Tibial artery (tissue), 4 donors: ENCODE data around the gene SHISA9.

ENCODE experiments used
- DNase-seq, 2 donors: peaks; one replicate each; pipeline ENCODE4 v3.0.0-alpha.2; 2019
- H3K27ac ChIP-seq, 2 donors: fragments of 200-600 bp; sonication (generic) in 1 of 2; 1 replicate in 1 of 2; 2 replicates in 1 of 2; pipeline ENCODE4 v1.5.1; 2018 to 2019; ENCODE audit warnings: mild to moderate bottlenecking in 1 of 2
- H3K27me3 ChIP-seq, 2 donors: fragments of 200-600 bp; sonication (generic) in 1 of 2; one replicate each; pipeline versions ENCODE4 v1.5.1 to v1.6.0; 2016 to 2019
- H3K36me3 ChIP-seq, 3 donors: fragments of 200-600 bp; sonication (generic) in 2 of 3; one replicate each; pipeline ENCODE4 v1.5.1; 2016 to 2019; ENCODE audit warnings: mild to moderate bottlenecking in 2 of 3
- H3K4me1 ChIP-seq, 4 donors: fragments of 200-600 bp; sonication (generic) in 2 of 4; 1 replicate in 3 of 4; 2 replicates in 1 of 4; pipeline ENCODE4 v1.5.1; 2016 to 2019
- H3K4me3 ChIP-seq, 2 donors: fragments of 200-600 bp; sonication (generic) in 1 of 2; 1 replicate in 1 of 2; 2 replicates in 1 of 2; pipeline ENCODE4 v1.5.1; 2018 to 2019; ENCODE audit warnings: mild to moderate bottlenecking in 2 of 2
- H3K9me3 ChIP-seq, 3 donors: fragments of 200-600 bp; sonication (generic) in 1 of 3; one replicate each; pipeline ENCODE4 v1.5.1; 2016 to 2019
- CTCF ChIP-seq, 2 experiments: fragments of 200-600 bp in 1 of 2; fragments of 450-650 bp in 1 of 2; IDR thresholded peaks; one replicate each; pipeline ENCODE4 v1.5.1; 2017 to 2019; ENCODE audit warnings: antibody characterized with exemption in 2 of 2, mild to moderate bottlenecking in 1 of 2, moderate library complexity in 1 of 2
- intact Hi-C: fragments of 100-400 bp; cut with DNase I; formaldehyde crosslinking; loops from one replicate; pipeline ENCODE4 v1.15.0; 2023; ENCODE audit warnings: low total_unique reads

SHISA9 gene

GRCh38 chr16:13130586-13130985 lies 229.2 kb downstream of the SHISA9 start:
- no peak for DNase-seq
- intact Hi-C loops: no loop called here
- H3K27ac ChIP-seq: no peak overlapping the region
- no peaks in the 10 kb centered on the region for H3K4me1 ChIP-seq
- no peak for TF ChIP-seq CTCF (IDR thresholded peaks at IDR 0.05)
- H3K9me3 ChIP-seq: no peaks in the 10 kb centered on the region
- no peak overlapping the region for H3K4me3 ChIP-seq
- no peaks in the 10 kb centered on the region for H3K36me3 ChIP-seq
- no peaks in the 10 kb centered on the region for H3K27me3 ChIP-seq

DNA sequence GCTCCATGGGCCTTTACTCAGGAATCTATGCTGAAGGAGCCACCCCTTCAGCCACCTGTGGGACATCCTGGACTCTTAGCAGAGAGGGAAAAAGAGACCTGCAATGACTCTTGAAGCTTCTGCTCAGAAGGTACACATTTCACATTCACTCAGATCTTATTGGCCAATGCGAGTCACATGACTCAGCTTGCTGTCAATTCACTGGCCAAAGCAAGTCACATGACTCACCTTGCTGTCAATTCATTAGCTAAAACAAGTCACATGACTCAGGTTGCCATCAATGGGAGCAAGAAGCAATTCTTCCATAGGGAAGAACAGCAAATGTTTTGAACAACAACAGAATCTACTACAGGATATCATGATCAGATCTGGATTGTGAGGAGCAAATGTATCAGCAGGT lies 233.4 kb downstream of the SHISA9 start:
- no peaks in the 10 kb centered on the region for H3K27me3 ChIP-seq
- TF ChIP-seq CTCF (IDR thresholded peaks at IDR 0.05): no peak
- intact Hi-C loops: no loop called here
- no peaks in the 10 kb centered on the region for H3K4me1 ChIP-seq
- no peak for DNase-seq
- no peak overlapping the region for H3K27ac ChIP-seq
- H3K4me3 ChIP-seq: no peak overlapping the region
- no peaks in the 10 kb centered on the region for H3K36me3 ChIP-seq
- H3K9me3 ChIP-seq: no peaks in the 10 kb centered on the region

- TF ChIP-seq CTCF (IDR thresholded peaks at IDR 0.05): no peak
- no peak for DNase-seq
- no peaks in the 10 kb centered on the region for H3K9me3 ChIP-seq
- no peaks in the 10 kb centered on the region for H3K4me1 ChIP-seq
- intact Hi-C loops: no loop called here
- no peak overlapping the region for H3K27ac ChIP-seq
- H3K36me3 ChIP-seq: no peaks in the 10 kb centered on the region
- no peak overlapping the region for H3K4me3 ChIP-seq
- no peaks in the 10 kb centered on the region for H3K27me3 ChIP-seq
Observed at GRCh38 chr16:13136901-13137300, 235.5 kb downstream of the SHISA9 start.

GRCh38 chr16:13138528-13138927 lies 237.1 kb downstream of the SHISA9 start:
- Histone ChIP-seq H3K27ac (no peak overlapping the region), H3K4me3 (no peak overlapping the region), H3K4me1 (no peaks in the 10 kb centered on the region), H3K36me3 (no peaks in the 10 kb centered on the region), H3K27me3 (no peaks in the 10 kb centered on the region), H3K9me3 (no peaks in the 10 kb centered on the region)
- no peak for TF ChIP-seq CTCF (IDR thresholded peaks at IDR 0.05)
- intact Hi-C loops: no loop called here
- no peak for DNase-seq

DNA sequence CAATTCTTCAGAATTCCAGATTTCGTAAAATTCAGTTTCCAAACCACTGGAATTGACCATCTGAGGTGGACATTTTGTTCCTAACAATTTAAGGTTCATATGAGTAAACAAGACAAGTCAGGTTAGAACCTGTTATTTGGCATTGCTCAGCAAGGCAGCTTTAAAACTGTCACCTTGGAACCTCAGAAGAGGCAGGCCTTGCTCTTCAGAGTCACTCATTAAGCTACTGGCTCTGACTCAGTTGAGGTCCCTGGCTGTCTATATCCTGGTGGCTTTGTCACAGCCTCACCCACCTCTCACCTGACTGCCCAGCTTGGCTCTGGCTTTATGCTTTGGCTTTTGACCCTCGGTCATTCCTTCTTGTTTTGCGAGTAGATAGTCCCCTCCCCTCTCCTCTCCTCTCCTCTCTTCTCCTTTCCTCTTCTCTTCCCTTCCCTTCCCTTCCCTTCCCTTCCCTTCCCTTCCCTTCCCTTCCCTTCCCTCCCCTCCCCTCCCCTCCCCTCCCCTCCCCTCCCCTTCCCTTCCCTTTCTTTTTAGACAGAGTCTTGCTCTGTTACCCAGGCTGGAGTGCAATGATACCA lies 238.4 kb downstream of the SHISA9 start:
- no peak for TF ChIP-seq CTCF (IDR thresholded peaks at IDR 0.05)
- no peak for DNase-seq
- Histone ChIP-seq H3K27me3 (no peaks in the 10 kb centered on the region), H3K4me3 (no peak overlapping the region), H3K4me1 (no peaks in the 10 kb centered on the region), H3K27ac (no peak overlapping the region), H3K36me3 (no peaks in the 10 kb centered on the region), H3K9me3 (no peaks in the 10 kb centered on the region)
- intact Hi-C loops: no loop called here

- H3K27me3 ChIP-seq: no peaks in the 10 kb centered on the region
- no peak for DNase-seq
- no peaks in the 10 kb centered on the region for H3K4me1 ChIP-seq
- H3K4me3 ChIP-seq: no peak overlapping the region
- no peak for TF ChIP-seq CTCF (IDR thresholded peaks at IDR 0.05)
- H3K36me3 ChIP-seq: no peaks in the 10 kb centered on the region
- no peaks in the 10 kb centered on the region for H3K9me3 ChIP-seq
- intact Hi-C loops: no loop called here
- H3K27ac ChIP-seq: no peak overlapping the region
Observed at GRCh38 chr16:13143551-13143950, 242.2 kb downstream of the SHISA9 start.
